ENCODE results near the gene TCTN2.

GRCh38 chr12:123676616-123677320 lies 5.9 kb downstream of the TCTN2 start:
- TF ChIP-seq, protein P1, sequence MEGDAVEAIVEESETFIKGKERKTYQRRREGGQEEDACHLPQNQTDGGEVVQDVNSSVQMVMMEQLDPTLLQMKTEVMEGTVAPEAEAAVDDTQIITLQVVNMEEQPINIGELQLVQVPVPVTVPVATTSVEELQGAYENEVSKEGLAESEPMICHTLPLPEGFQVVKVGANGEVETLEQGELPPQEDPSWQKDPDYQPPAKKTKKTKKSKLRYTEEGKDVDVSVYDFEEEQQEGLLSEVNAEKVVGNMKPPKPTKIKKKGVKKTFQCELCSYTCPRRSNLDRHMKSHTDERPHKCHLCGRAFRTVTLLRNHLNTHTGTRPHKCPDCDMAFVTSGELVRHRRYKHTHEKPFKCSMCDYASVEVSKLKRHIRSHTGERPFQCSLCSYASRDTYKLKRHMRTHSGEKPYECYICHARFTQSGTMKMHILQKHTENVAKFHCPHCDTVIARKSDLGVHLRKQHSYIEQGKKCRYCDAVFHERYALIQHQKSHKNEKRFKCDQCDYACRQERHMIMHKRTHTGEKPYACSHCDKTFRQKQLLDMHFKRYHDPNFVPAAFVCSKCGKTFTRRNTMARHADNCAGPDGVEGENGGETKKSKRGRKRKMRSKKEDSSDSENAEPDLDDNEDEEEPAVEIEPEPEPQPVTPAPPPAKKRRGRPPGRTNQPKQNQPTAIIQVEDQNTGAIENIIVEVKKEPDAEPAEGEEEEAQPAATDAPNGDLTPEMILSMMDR (IDR thresholded peaks at IDR 0.05; ENCODE audit: insufficient read depth, low read length), result no peak
- TF ChIP-seq SPI1 (IDR thresholded peaks at IDR 0.05; ENCODE audit: borderline replicate concordance, low read depth) (no peak), POLR2AphosphoS5 (IDR thresholded peaks at IDR 0.05; ENCODE audit: low read depth) (no peak)

All from HL-60 (cell line).